Measurements from ENCODE around the gene CCT8L2.
A peak's percentile ranks its signal among the peaks of the same experiment; 100 is the strongest.
"Not testable (repeated sequence)": the region's sequence is repeated elsewhere in the genome, so short reads cannot be mapped to it uniquely, and the experiment has no call there.

Gene CCT8L2

DNA sequence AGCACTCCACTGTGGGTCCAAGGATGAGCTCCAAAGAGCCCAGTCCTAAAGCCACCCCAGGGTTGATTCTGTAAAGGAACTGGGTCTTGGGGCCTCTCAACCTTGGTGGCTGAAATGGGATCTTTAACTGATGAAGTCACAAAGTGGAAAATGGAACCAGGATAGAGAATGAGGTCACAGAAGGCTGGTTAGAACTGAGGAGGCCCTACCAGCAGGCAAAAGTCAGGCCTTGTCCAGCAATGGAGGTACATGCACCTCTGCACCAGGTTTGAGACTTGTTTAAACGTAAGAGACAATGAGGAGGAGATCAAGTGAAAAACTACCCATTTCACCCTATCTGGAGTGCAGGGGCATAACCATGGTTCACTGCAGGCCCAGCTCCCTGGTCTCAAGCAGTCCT lies at the start of gene CCT8L2:
TSS of gene CCT8L2 (minus strand) at position 101 of the 400 bp plus-strand sequence. CDS start 260 bp downstream, outside the sequence.
- not testable (repeated sequence) for DNase-seq

- DNase-seq: not testable (repeated sequence)
These were observed 42.8 kb upstream of the CCT8L2 start for GRCh38 chr22:16635442-16635841.

DNA sequence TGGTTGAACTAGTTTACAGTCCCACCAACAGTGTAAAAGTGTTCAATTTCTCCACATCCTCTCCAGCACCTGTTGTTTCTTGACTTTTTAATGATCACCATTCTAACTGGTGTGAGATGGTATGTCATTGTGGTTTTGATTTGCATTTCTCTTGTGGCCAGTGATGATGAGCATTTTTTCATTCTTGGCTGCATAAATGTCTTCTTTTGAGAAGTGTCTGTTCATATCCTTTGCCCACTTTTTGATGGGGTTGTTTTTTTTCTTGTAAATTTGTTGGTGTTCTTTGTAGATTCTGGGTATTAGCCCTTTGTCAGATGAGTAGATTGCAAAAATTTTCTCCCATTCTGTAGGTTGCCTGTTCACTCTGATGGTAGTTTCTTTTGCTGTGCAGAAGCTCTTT lies 41.5 kb upstream of the CCT8L2 start:
- DNase-seq: not testable (repeated sequence)

- DNase-seq: not testable (repeated sequence)
These were observed 35.9 kb upstream of the CCT8L2 start for GRCh38 chr22:16628476-16628875.

DNA sequence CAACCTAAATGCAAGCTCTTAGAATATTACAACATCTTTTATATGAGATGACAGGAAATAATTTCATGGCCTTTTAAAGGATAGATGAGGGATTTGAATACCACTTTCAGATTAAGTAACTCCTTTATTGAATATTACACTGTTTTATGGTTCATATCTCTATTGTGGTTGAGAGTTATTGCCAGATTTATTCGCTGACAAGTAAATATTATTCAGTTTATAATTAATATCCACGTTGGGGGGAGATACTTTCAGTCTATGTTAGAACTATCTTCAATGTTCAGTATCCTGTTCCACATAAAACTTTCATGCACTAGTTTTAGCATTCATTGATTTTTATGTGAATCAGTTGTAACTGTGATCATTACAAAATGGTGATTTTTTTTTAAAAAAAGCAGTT lies 32.4 kb upstream of the CCT8L2 start:
- not testable (repeated sequence) for DNase-seq

DNA sequence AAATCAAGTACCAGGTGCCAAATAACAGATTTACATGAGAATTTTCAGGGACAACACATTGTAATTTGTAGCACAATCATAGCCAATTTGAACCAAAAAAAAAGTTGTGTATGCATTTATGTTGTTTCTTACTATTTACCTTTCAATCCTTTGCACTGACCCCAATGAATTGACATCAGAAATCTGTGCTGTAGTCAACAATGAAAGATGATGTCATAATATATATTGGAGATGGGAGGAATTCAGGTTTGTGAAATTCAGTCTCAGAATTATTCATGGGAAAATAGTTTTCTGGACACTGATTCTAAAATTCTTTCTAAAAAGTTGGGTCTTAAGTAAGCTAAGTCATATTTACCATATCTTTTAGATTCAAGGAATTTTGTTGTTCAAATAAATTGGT lies 31.0 kb upstream of the CCT8L2 start:
- not testable (repeated sequence) for DNase-seq

GRCh38 chr22:16617516-16617915 lies 24.9 kb upstream of the CCT8L2 start:
- DNase-seq: not testable (repeated sequence)

- DNase-seq: not testable (repeated sequence)
These were observed 23.9 kb upstream of the CCT8L2 start for GRCh38 chr22:16616390-16616938.

DNA sequence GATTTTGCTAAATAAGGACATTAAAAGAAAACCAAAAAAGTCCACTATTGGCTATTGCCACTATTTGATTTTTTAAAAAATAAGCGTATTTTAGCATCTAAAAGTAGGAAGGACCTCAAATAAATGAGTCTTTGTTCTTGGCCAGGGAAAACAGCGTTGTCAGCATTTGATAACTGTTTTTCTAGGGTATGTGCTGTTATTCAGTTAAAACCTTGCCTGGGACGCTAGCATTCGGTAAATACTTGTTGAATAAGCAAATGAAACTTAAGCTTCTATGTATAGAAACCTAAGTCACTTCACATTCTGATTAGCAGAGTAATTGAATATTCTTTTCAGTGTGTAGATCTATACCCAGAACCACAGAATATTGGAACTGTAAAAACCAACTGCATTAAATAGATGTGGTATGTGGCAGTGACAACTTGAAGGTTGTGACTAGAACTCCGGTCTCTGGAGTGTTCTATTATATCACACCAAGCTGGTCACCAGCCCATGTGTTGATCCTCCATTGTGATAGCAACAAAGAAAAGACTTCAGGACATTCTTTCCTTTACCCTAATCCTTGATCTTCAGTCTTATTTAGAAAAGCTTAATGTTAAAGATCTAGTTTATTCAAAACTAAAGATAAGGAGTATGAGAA lies 23.1 kb upstream of the CCT8L2 start:
- DNase-seq: not testable (repeated sequence)

- peak in 1 of 2 experiments; percentile 24 for DNase-seq
These were observed 17.1 kb upstream of the CCT8L2 start for GRCh38 chr22:16609548-16610261.

DNA sequence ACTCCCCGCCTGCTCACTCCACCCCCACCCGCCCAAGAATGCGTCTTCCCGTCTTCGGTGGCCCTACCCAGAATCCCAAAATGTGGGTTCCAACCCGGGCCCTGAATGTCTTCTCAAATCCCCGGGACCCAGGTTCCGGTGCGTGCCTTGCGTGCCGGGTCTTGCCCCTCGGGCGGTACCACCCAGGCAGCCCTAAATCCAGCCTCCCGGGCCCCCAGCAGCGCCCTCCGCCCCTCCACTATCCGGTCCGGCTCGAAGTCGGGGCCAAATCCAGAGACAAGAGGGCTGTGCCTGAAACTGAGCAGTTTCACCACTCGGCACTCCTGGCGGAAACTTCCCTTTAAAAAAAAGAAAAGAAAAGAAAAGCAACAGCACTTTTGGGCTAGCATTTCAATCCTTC lies 16.3 kb upstream of the CCT8L2 start:
- DNase-seq: no peak

DNA sequence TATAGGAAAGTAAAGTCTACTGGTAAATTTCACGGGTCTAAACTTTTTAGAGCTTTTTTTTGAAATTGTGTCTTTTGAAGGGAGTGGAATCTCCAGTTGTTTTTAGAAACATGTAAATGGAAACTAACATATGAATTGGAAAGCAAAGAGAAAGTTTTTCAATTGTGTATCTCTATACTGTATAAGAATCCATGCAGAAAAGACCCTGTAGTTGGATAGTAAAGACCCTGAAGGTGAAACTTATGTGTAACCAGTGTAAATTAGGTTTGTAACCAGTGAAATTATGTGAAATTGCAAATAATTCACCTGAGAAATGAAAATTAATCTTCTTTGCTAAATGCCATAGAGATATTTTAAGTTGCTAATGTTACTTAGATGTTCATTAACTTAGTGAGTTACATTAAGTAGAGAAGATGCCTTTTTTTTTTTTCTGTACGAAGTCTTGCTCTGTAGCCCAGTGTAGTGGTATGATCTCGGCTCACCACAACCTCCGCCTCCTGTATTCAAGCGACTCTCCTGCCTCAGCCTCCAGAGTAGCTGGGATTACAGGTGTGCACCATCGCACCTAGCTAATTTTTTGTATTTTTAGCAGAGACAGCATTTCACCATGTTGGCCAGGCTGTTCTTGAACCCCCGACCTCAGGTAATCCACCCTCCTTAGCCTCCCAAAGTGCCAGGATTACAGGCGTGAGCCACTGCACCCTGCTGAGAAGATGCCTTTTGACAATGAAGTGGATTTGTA lies 11.8 kb upstream of the CCT8L2 start:
- not testable (repeated sequence) for DNase-seq

- DNase-seq: peak in 1 of 2 experiments; percentile 0
These were observed 11.2 kb upstream of the CCT8L2 start for GRCh38 chr22:16603770-16604242.

- peak in 1 of 2 experiments; percentile 24 for DNase-seq
These were observed 10.8 kb upstream of the CCT8L2 start for GRCh38 chr22:16603448-16603768.

- peak in 1 of 2 experiments; percentile 30 for DNase-seq
These were observed 10.3 kb upstream of the CCT8L2 start for GRCh38 chr22:16602728-16603447.

DNA sequence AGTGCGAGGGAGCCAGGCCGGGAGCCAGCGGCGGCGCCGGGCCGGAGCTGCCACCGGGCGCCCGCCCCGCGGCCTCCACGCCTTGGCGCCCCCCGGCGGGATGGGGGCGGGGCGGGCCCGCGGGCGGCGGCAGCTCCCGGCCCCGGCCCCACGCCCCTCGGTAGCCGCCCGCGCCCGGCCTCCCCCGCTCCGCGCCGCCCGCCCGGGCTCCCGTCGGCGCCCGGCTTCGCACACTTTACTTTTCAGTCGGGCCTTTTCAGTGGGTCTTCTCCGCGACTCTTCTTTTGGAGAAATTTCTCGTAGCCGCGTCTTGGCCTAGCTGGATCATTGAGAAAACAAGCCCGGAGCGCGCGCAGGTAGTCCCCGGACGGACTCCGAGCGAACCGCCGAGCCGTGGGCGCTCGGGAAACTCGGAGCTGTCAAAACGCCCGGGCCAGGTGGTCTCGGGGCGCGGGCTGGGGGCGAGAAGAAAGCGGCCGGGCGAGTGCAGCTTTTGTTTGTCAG lies 9.7 kb upstream of the CCT8L2 start:
- DNase-seq: peak in 1 of 2 experiments; percentile 37

- DNase-seq: peak in 1 of 2 experiments; percentile 55
These were observed 9.0 kb upstream of the CCT8L2 start for GRCh38 chr22:16601437-16602223.

DNA sequence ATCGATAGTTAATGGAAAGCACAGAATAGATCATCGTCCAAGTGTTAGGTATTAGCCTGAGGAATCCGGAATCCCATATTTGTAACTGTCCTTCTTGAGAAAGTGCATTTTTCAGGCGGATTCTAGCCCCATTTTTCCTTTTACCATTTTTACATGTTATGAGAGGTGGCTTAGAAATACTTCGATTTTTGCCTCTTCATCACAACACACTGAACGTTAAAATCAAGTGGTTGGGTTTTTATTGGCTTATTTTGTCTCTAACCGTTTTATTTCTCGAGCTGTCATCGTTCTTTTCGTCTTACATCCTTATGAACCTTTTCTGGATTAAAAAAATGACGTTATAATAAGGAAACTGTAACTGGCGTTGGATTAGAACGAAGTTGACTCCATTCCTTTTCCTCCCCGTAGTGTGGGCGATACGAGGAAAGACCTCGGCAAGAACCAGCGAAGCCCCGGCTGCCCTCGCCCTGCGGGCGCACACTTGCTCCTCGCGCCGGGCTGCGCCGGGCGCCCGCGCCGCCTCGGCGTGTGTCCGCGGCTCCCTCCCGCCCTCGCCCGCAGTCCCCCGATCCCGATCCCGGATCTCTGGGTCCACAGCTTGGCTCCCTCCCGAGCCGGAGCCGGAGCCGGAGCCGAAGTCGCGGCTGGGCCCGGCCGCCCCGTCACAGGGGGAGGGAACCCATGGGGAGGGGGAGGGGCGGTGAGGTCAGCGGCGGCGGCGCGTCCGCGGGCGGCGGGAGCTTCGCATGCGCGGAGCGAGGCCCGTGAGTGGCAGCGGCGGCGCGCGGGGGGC lies 8.2 kb upstream of the CCT8L2 start:
- DNase-seq: peak; percentile 43 to 87

GRCh38 chr22:16599648-16600047 lies 7.0 kb upstream of the CCT8L2 start:
- DNase-seq: not testable (repeated sequence)

DNA sequence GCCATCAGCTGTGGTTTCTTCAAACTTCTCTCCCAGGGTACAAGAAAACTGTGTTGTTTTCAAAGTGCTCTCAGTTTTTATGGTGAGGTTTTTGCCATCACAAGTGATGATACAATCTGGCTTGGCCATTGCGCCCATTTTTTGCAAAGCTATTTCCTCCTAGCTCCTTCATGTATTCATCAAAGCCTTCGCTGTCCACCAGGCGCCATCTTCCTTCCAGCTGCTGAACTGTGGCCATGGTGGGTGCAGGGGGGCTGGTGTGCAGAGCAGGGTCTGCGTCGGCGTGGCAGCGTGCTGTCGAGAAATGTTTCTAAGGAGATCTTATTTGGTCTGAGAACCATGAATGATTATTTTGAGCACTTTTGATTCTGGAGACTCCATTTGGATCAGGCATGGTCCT lies 2.6 kb upstream of the CCT8L2 start:
- DNase-seq: not testable (repeated sequence)

DNA sequence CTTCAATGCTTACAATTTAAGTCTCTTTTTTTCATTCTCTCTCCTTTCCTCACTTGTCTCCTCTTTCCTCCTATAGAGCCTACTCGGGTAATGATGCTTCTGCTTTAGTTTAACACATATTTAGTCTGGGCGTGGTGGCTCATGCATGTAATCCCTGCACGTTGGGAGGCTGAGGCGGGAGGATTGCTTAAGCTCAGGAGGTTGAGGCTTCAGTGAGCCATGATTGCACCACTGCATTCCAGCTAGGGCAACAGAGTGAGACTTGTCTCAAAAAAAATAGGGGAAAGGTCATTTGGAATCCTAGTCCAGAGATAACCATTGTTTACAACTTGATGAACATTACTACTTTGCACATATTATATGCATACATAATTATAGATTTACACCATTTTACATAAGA lies 1.4 kb upstream of the CCT8L2 start:
- no peak for DNase-seq
